Mucosa of stomach (tissue), 1 donor: ENCODE data around the gene UVRAG.
A peak's percentile ranks its signal among the peaks of the same experiment; 100 is the strongest.

Experiments
- H3K27me3 ChIP-seq: one replicate; pipeline ENCODE4 v1.7.0; 2013; ENCODE audit warnings: mild to moderate bottlenecking, low read length; ENCODE audit not compliant: control insufficient read depth, insufficient read depth
- H3K36me3 ChIP-seq: one replicate; pipeline ENCODE4 v1.7.0; 2013; ENCODE audit warnings: low read length; ENCODE audit not compliant: control insufficient read depth, insufficient read depth
- H3K4me1 ChIP-seq: one replicate; pipeline ENCODE4 v1.7.0; 2013; ENCODE audit warnings: mild to moderate bottlenecking, low read length; ENCODE audit not compliant: control insufficient read depth, insufficient read depth
- H3K4me3 ChIP-seq: one replicate; pipeline ENCODE4 v1.7.0; 2013; ENCODE audit warnings: low read length
- H3K9ac ChIP-seq: one replicate; pipeline ENCODE4 v1.7.0; 2013; ENCODE audit warnings: mild to moderate bottlenecking, low read length, moderate library complexity
- H3K9me3 ChIP-seq: one replicate; pipeline ENCODE4 v1.7.0; 2013; ENCODE audit warnings: mild to moderate bottlenecking, low read length, moderate library complexity; ENCODE audit not compliant: control insufficient read depth
- donor health status: Pancreatic carcinoma.

The UVRAG gene

DNA sequence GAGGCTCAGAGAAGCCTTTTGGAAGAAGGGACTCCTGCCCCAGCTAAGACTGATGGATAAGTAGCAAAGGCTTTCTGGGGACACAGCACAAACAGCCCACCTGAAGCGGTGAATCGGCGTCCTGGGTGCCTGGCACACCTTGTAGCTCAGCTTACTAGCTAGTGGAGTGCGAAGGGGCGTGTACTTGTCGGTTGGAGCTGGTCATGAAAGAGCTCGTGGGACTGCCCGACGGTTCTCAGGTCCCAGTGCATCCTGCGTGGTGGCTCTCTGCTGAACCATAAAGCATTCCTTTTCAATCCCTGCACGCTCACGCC lies 690 bp upstream of the UVRAG start:
- Histone ChIP-seq H3K4me3 (peak overlapping the region; percentile 85), H3K27me3 (no peaks in the 10 kb centered on the region), H3K4me1 (peaks cover 22% of the 10 kb centered on the region), H3K9me3 (no peaks in the 10 kb centered on the region), H3K36me3 (no peaks in the 10 kb centered on the region), H3K9ac (peak overlapping the region; percentile 71)

DNA sequence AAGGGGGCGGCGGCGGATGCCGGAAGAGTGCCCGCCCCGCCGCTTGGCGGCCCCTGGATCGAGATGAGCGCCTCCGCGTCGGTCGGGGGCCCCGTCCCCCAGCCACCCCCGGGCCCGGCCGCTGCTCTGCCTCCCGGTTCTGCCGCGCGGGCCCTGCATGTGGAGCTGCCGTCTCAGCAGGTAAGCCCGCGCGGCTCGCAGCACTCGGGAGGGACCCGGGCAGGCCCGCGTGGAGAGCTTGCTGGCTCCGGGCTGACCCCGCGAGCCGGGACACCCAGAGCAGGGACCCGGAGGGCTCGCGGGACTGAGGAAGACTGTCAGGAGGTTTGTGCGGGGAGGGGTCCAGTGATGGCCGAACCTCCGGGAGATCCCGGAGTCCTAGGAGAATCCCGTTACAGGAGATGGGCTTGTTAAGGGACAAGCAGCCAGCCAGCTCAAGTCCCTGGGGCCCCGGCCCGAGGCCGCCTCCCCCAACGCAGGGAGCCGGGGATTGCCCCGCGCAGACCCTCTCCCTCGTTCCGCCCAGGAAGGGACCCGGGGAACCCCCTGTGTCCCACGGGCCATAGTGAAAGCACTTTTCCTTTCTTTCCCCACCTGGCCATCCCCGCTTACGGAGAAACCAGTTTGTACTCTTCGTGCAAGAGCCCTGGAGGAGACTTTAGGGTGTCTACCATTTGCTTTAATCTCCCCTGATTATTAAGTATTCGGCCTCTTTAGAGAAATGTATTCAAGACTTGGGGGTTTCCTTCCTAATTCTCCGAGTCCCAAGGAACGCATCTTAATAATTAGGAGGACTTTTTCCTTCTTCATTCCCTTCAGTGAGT lies 547 bp downstream of the UVRAG start:
- no peaks in the 10 kb centered on the region for H3K36me3 ChIP-seq
- H3K27me3 ChIP-seq, result no peaks in the 10 kb centered on the region
- H3K9me3 ChIP-seq, result no peaks in the 10 kb centered on the region
- H3K4me3 ChIP-seq, result peak overlapping the region; percentile 85
- H3K4me1 ChIP-seq, result peaks cover 22% of the 10 kb centered on the region
- H3K9ac ChIP-seq, result peak overlapping the region; percentile 88

DNA sequence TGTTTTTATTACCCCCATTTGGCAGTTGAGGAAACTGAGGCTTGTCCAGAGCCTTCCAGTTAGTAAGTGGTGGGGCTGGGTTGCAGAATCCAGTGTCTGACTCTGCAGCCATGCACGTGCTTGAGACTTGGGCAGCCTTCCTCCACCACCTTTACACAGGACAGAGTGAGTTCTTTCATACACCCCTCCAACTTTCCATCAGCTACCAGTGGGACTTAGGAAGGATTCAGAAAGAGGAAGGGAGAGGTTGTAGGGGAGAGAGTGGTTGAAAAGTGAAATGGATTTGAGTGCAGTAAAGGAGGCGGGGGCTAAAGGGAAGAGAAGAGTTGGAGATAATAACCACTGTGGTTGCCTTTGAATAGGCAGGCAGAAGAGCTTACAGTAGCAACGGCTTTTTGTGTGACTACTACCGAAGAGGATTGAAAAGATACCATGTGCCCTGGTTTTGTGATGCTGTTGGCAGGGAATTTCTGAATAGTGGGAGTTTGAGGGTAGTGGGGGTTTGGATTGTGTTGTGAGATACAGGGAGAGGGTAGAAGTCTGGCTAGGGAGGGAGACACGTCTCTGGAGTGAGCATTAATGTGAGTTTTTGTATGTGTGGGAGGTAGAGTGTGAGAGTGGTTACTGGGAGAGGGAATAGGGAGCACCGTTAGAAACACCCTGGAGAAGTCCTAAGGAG lies 1.7 kb downstream of the UVRAG start:
- Histone ChIP-seq H3K9me3 (no peaks in the 10 kb centered on the region), H3K4me3 (peak overlapping the region; percentile 85), H3K27me3 (no peaks in the 10 kb centered on the region), H3K9ac (peak overlapping the region; percentile 88), H3K36me3 (no peaks in the 10 kb centered on the region), H3K4me1 (peaks cover 22% of the 10 kb centered on the region)

DNA sequence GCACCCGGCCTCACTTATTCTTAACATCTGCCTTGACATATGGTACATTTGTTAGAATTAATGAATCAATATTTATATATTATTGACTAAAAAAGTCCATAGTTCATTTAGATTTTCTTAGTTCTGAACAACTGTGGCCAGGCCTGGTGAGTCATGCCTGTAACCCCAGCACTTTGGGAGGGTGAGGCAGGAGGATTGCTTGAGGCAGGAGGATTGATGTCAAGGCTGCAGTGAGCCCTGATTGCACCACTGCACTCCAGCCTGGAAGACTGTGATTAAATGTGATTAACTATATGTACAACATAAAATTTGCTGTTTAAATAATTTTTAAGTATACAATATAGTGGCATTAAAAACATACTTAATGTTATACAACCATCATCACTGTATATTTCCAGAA lies 5.6 kb downstream of the UVRAG start:
- no peaks in the 10 kb centered on the region for H3K36me3 ChIP-seq
- no peak overlapping the region for H3K4me3 ChIP-seq
- H3K9me3 ChIP-seq, result no peaks in the 10 kb centered on the region
- H3K4me1 ChIP-seq, result peaks cover 33% of the 10 kb centered on the region
- H3K9ac ChIP-seq, result no peak overlapping the region
- H3K27me3 ChIP-seq, result no peaks in the 10 kb centered on the region

DNA sequence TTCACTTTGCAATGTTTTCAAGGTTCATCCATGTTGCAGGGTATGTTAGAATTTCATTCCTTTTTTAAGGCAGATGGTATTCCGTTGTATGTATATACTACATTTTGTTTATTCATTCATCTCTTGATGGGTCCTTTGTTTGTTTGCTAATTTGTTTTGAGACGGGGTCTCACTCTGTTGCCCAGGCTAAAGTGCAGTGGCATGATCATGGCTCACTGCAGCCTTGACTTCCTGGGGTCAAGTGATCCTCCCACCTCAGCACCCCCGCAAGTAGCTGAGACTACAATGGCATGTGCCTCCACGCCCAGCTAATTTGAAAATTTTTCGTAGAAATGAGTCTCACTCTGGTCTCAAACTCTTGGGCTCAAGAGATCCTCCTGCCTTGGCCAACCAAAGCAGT lies 6.2 kb downstream of the UVRAG start:
- no peak overlapping the region for H3K9ac ChIP-seq
- H3K4me1 ChIP-seq, result peaks cover 29% of the 10 kb centered on the region
- H3K27me3 ChIP-seq, result no peaks in the 10 kb centered on the region
- no peaks in the 10 kb centered on the region for H3K36me3 ChIP-seq
- H3K4me3 ChIP-seq, result no peak overlapping the region
- H3K9me3 ChIP-seq, result no peaks in the 10 kb centered on the region

DNA sequence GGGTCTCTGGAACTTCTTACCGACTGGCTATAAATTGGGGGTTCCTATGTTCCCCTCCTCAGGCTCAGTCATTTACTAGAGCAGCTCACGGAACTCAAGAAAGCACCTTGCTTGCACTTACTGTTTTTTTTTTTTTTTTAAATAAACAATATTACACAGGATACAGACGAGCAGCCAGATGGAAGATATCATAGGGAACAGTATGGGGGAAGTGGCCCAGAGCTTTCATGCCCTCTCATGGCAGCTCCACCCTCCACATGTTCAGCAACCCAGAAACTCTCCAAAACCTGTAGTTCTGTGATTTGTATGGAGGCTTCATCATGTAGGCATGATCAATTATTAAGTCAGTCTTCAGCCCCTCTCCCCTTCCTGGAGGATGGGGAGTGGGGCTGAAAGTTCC lies 7.5 kb downstream of the UVRAG start:
- H3K9ac ChIP-seq, result no peak overlapping the region
- H3K4me3 ChIP-seq, result no peak overlapping the region
- H3K4me1 ChIP-seq, result peaks cover 18% of the 10 kb centered on the region
- no peaks in the 10 kb centered on the region for H3K36me3 ChIP-seq
- no peaks in the 10 kb centered on the region for H3K9me3 ChIP-seq
- no peaks in the 10 kb centered on the region for H3K27me3 ChIP-seq

DNA sequence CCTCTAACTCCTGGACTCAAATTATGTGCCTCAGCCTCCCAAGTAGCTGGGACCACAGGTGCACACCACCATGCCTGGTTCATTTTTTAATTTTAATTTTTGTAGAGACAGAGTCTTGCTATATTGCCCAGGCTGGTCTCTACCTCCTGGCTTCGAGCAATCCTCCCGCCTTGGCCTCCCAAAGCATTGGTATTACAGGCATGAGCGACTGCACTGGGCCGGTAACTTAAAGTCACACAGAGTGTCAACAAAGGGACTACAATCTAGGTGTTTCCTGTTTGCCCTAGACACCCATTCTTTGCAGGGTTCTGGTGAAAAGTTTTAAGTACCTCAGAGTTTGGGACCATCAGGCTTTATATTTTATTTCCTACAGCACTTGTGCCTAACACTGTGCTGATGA lies 8.4 kb downstream of the UVRAG start:
- peaks cover 18% of the 10 kb centered on the region for H3K4me1 ChIP-seq
- no peaks in the 10 kb centered on the region for H3K36me3 ChIP-seq
- no peaks in the 10 kb centered on the region for H3K9me3 ChIP-seq
- H3K9ac ChIP-seq, result no peak overlapping the region
- no peaks in the 10 kb centered on the region for H3K27me3 ChIP-seq
- H3K4me3 ChIP-seq, result no peak overlapping the region

DNA sequence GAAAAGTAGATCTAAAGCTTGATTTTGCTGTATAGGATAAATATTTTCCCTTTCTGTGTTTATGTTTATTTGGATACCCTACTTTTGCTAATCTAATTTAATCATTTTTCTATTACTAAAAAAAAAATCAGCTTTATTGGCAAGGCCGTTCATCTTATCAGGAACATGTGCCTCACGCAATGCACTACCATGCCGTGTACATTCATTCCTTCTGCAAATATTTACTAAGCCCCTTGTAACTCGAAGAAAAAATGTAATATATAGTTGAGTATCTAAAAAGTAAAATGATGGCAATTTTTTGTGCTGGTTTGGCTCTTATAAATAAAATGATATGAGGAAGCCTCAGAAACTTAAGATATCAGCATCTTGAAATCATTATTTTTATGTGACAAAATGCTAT lies 8.9 kb downstream of the UVRAG start:
- Histone ChIP-seq H3K36me3 (no peaks in the 10 kb centered on the region), H3K4me1 (peaks cover 18% of the 10 kb centered on the region), H3K27me3 (no peaks in the 10 kb centered on the region), H3K4me3 (no peak overlapping the region), H3K9ac (no peak overlapping the region), H3K9me3 (no peaks in the 10 kb centered on the region)

DNA sequence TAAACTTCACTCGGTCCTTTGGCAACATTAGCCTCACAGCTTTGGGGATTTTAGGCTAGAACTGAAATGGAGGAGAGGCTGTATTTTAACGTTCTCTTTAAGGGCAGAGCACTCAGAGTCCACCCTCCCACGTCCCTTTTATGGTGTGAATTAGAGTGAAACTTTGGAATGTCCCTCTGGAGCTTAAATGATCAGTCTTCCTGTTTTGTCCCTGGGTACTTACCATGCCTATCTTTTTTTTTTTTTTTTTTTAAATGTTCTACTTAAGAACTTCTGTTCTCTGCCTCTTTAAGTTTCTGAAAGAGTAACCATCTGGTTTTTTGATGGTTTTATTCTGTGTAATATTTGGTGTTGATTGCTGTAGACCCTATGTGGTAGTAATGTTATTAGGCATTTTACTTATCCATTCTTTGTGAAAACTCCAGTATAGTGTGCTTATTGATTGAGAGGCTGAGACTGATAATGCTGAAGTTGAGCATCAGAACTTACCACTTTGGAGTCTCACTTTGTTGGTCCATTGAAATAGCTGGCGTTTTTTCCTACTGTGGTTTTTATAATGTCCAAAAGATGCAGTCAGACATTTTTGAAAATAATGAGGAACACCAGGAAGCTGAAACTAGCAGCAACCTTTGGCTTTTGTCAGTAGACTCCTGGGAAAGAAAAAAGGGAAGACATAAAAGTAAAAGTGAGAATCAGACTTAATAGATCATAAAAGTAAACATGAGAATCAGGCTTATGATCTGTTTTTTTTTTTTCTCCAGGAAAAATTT lies 11.6 kb downstream of the UVRAG start:
- Histone ChIP-seq H3K4me3 (no peak overlapping the region), H3K4me1 (peaks cover 18% of the 10 kb centered on the region), H3K36me3 (no peaks in the 10 kb centered on the region), H3K9me3 (no peaks in the 10 kb centered on the region), H3K9ac (no peak overlapping the region), H3K27me3 (no peaks in the 10 kb centered on the region)

DNA sequence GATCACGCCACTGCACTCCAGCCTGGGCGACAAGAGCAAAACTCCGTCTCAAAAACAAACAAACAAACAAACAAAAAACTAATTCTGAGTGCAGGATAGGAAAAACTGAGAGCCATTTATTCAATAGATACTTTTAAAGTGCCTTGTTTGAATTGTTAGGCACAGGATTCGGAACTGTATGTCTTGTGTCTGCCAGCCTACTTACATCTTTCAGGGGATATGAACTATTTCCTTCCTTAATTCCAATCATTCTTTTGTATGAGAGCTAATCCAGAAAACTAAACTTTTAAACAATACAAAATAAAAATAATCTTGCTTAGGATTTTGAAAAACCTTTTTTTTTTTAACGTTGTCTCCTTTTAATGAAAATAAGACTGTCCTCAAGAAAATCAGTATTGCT lies 12.6 kb downstream of the UVRAG start:
- Histone ChIP-seq H3K9me3 (no peaks in the 10 kb centered on the region), H3K9ac (no peak overlapping the region), H3K36me3 (no peaks in the 10 kb centered on the region), H3K4me1 (peaks cover 12% of the 10 kb centered on the region), H3K4me3 (no peak overlapping the region), H3K27me3 (no peaks in the 10 kb centered on the region)

DNA sequence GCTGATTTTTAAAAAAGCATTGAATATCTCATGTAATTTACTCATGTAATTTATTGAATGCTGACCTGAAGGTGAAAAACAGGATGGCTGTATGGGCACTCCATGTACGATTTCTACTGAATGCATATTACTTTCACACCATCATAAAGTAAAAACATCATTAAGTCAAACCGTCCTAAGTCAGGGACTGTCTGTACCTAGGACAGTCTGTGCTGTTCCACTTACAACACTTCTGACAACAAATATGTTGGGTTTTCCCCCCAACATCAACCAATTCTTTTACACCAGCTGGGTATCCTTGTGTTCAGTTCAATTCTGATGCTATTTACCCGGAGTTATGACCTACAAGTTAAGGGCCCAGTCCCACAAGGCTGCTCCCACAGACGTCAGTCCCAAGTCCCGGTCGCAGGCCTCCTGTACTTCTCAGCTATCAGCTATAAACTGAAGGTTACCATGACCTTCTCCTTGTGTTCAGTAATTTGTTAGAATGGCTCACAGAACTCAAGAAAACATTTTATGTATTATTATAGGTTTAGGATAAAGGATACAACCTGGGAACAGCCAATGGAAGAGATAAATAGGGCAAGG lies 17.0 kb downstream of the UVRAG start:
- H3K9me3 ChIP-seq, result no peaks in the 10 kb centered on the region
- no peak overlapping the region for H3K9ac ChIP-seq
- H3K36me3 ChIP-seq, result no peaks in the 10 kb centered on the region
- no peaks in the 10 kb centered on the region for H3K4me1 ChIP-seq
- H3K27me3 ChIP-seq, result no peaks in the 10 kb centered on the region
- no peak overlapping the region for H3K4me3 ChIP-seq

DNA sequence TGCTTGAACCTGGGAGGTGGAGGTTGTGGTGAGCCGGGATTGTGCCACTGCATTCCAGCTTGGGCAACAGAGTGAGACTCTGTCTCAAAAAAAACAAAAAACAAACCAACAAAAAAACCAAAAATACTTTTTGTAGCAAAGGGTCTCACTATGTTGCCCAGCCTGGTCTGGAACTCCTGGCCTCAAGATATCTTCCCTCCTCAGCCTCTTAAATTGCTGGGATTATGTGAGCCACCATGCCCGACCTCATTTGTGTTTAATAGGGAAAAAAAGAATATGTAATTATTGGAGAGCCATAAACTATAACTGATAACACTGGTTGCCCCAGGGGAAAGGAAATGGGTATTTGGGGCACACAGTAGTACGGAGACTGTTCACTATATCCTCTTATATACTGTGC lies 19.7 kb downstream of the UVRAG start:
- Histone ChIP-seq H3K36me3 (no peaks in the 10 kb centered on the region), H3K4me3 (no peak overlapping the region), H3K9ac (no peak overlapping the region), H3K9me3 (no peaks in the 10 kb centered on the region), H3K27me3 (no peaks in the 10 kb centered on the region), H3K4me1 (no peaks in the 10 kb centered on the region)
